ENCODE results near the gene ZNF576.

- TF ChIP-seq CTCF (IDR thresholded peaks at IDR 0.05; ENCODE audit: low read depth, low read length), result no peak
- TF ChIP-seq POLR2A (IDR thresholded peaks at IDR 0.05; ENCODE audit: extremely low read depth, insufficient read length), result peak; percentile 70
Observed at GRCh38 chr19:43619262-43620060, 23.1 kb downstream of the ZNF576 start, which contains the start of gene ZNF428.

All from NB4 (cell line).